GM19452 (cell line): ENCODE results near the gene ARHGAP45.

Source experiments
- ATAC-seq: cut with Tn5 transposase; IDR thresholded peaks from one replicate; pipeline ENCODE4 v1.9.1; 2021; ENCODE audit not compliant: unreplicated experiment

The ARHGAP45 gene

DNA sequence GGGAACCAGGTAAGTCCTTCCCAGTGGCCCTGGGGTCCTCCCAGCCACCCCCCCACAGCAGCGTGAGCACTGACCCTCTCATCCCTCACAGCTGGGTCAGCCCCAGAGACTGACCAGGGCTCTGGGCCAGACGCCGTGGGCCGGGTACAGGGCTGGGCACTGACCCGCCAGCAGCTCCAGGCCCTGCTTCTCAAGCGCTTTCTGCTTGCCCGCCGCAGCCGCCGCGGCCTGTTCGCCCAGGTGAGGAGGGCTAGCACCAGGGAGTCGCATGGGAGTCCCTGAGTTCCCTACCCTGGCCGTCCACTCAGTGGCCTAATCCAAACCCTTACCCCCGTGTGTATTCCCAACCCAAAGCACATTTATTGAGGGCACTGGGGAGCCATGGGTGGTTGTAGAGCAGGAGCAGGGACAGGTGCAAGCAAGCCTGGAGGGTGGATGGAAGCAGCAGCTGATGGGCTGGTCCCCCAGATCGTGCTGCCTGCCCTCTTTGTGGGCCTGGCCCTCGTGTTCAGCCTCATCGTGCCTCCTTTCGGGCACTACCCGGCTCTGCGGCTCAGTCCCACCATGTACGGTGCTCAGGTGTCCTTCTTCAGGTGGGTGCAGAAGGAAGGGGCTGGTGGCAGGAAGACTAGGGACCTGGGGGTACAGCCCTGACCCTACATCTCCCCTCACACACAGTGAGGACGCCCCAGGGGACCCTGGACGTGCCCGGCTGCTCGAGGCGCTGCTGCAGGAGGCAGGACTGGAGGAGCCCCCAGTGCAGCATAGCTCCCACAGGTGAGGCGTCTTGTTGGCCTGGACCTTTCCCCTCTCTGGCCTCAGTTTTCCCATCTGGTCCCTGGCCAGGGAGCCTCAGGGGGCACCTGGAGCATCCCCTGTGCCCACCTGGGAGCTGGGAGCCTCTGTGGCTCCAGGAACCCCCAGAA is 12.6 kb upstream of the ARHGAP45 start:
- ATAC-seq: no peak

GRCh38 chr19:1055028-1055425 is 11.9 kb upstream of the ARHGAP45 start:
- no peak for ATAC-seq

- no peak for ATAC-seq
Observed at GRCh38 chr19:1055886-1056620, 10.9 kb upstream of the ARHGAP45 start.

DNA sequence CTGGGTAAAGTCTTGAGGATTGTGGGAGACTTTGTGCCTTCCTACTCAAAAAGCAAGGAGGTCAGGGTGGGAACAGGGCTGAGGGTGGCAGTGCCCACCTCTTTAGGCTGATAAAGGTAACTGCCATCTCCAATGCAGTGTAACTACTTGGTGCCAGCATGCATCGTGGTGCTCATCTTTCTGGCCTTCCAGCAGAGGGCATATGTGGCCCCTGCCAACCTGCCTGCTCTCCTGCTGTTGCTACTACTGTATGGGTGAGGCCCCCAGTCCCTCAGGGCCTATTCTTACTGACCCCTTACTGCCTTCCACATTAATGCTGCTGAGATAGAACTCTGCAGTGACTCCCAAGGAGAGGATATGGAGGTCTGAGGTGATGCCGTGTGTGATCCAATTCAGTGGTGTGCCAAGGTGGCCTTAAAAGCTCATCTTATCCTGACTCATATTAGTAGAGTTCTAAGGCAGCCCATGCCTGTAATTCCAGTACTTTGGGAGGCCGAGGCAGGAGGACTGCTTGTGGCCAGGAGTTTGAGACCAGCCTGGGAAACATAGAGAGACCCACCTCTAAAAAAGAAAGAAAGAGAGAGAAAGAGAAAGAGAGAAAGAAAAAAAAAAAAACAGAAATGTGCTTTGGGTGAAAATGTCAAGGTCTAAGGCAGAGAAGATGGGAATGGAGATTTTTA is 9.7 kb upstream of the ARHGAP45 start:
- ATAC-seq: no peak

DNA sequence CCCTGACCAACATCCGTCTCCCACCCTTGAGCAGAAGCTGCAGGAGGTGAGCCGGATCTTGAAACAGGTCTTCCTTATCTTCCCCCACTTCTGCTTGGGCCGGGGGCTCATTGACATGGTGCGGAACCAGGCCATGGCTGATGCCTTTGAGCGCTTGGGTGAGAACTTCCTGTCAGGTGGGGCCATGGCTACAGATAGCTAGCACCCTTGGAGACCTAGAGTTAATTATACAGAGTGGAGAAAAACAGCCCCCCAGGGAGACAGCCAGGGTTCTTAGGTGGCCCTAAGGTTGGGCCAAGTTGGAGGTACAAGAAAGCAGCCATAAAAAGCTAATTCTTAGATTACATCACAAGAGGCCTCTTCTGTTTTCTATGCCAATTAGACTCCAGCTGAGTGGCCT is 8.9 kb upstream of the ARHGAP45 start:
- ATAC-seq: no peak

DNA sequence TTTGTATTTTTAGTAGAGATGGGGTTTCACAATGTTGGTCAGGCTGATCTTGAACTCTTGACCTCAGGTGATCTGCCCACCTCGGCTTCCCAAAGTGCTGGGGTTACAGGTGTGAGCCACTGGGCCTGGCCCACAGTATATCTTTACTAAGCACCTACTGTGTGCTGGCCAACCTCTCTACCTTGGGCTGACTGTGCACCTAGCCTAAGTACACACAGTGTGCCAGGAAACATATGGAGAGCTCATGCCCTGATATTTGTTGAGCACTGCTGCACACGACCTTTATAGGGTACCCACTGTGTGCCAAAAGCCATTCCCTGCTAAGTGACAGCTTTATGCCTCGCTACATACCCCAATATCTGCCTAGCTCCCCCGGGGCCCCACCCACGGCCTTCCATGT is 6.3 kb upstream of the ARHGAP45 start:
- ATAC-seq: no peak

GRCh38 chr19:1061987-1062386 is 5.0 kb upstream of the ARHGAP45 start:
- ATAC-seq: no peak

DNA sequence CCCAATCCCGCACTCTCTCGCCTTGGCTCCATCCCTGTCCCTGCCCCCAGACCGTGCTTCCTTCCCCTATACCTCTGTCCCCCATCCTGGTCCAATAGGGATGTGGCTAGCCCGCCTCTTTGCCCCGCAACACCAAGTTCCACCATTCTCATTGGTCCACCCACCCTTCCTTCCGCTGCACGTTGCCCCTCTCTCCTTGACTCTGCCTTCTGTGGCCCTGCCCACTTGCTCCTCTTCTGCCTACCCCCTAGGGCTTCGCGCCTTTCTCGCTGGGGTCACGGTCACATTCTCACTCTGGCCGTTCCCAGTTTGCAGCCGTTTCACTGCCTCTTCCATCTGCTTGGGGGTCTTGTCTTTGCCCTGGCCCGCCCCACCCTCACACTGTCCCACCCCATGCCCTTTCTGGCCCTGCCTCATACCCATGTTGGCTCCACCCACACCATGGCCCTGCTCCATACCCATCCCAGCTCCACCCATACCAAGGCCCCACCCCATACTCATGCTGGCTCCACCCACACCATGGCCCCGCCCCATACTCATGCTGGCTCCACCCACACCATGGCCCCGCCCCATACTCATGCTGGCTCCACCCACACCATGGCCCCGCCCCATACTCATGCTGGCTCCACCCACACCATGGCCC is 4.5 kb upstream of the ARHGAP45 start:
- ATAC-seq: no peak

GRCh38 chr19:1063030-1063908 is 3.7 kb upstream of the ARHGAP45 start:
- no peak for ATAC-seq

DNA sequence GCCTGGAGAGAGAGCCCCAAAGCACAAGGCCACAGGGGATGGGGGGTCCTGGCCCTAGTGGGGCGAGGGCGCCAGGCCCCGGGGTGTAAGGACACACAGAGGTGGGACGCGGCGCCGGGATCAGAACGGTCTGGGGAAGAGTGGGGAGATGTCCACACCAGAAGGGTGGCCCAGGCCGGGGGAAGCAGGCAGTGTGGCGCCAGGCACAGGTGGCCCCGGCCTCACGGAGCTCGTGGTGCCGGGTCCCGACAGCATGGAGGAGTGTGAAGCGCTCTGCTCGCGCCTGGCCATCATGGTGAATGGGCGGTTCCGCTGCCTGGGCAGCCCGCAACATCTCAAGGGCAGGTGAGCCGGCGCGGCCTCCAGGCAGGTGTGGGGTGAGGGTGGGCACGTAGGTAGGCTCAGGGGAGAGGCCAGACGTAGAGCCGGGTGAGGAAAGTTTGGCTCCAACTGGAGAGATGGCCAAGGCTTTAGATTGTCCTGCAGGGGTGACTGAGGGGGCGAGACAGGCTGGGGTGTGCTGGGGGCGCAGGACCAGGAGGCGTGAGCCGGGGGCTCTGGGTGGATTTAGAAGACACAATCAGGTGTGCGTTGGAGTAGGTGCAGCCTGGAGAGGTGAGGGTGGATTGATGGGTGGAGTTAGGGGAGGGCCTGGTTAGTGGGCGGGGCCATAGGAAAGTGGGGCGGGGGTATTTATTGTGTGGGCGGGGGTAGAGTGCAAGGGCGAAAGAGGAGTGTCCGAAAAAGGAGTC is 2.9 kb upstream of the ARHGAP45 start:
- no peak for ATAC-seq

GRCh38 chr19:1064661-1065605 is 2.0 kb upstream of the ARHGAP45 start:
- no peak for ATAC-seq

DNA sequence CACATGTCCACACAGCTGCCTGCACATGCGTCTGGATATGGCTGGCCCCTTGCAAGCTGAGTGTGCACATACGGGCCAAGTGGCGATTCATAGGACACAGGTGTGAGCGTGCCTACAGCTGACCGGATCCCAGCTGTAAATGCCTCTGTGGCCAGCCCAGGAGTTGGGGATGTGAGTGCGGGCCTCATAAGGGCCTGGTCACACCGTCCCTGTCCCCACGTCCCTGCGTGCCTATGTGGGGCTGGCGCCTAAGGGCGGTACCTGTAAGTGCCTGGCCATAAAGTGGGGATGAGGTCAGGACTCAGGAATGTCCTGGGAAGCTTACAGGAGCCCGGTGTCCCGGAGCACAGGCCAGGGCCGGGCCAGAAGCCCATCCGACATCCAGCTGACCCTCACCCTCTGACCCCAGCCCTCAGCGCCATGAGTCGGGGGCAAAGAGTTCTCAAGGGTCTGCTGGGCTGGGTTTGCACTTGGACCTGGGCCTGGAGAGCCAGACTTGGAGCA is 1.3 kb upstream of the ARHGAP45 start:
- ATAC-seq: no peak

- no peak for ATAC-seq
Observed at GRCh38 chr19:1066251-1066747, 668 bp upstream of the ARHGAP45 start.

DNA sequence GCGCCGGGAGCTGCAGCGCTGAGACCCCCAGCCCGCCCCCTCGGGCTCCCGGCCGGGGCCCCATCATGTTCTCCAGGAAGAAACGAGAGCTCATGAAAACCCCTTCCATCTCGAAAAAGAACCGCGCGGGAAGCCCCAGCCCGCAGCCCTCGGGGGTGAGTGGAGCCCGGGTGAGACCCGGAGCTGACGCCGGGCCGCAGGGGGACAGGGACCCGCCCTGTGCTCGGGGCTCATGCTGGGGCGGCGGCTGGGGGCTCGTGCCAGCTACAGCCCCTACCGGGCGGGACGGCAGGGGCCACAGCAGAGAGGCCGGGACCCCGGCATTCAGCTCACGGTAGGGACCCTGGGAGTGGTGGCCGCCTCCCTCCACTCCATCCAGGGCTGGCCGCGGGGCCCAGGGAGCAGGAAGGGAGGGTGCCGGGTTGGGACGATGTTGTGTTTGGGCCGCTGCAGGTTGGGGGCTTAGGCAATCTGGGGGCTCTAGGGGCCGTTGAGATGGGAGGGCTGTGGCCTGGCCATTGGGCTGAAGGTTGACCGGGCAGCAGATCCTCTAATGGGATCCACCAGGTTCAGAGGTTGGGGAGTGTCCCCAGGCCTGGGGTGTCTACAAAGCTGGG is 482 bp downstream of the ARHGAP45 start:
- ATAC-seq: no peak

- no peak for ATAC-seq
Observed at GRCh38 chr19:1068009-1069001, 1.3 kb downstream of the ARHGAP45 start.

DNA sequence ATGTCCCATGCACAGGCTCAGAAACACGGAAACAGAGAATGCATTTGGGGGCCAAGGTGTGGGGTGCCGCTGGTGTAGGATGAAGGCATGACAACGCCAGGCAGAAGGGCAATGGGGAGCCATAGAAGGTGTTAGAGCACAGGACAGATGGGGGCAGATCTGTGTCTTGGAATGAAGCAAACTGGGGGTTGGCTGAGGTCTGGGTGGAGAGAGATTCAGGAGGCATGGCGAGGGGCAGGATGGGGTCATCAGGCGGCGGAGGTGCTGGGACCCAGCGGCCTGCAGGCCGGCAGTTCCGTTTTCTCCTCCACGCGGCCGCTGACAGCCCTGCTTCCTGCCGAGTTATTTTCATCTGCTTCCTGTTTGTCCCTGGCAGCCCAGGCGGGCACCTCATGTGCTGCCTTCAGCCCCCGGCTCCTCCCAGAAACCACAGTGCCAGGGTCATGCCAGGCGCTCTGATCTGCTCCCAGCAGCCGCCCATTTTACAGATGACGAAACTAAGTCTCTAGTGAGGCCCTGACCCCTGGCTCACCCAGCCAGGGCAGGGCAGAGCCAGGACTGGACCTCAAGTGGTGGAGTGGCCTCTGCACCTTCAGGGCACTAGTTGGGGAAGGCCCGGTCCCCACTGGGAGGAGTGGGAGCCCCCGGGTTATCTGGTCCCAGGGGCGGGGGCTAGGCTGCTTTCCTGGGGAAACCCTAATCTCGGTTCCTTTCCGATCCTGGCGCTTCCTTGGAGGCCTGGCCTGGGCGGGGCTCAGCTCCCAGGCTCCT is 2.2 kb downstream of the ARHGAP45 start:
- ATAC-seq: no peak
